Measurements from ENCODE around the gene C1orf210.

Gene C1orf210

GRCh38 chr1:43272161-43272560 is 13.2 kb downstream of the C1orf210 start:
- no peak for DNase-seq

DNA sequence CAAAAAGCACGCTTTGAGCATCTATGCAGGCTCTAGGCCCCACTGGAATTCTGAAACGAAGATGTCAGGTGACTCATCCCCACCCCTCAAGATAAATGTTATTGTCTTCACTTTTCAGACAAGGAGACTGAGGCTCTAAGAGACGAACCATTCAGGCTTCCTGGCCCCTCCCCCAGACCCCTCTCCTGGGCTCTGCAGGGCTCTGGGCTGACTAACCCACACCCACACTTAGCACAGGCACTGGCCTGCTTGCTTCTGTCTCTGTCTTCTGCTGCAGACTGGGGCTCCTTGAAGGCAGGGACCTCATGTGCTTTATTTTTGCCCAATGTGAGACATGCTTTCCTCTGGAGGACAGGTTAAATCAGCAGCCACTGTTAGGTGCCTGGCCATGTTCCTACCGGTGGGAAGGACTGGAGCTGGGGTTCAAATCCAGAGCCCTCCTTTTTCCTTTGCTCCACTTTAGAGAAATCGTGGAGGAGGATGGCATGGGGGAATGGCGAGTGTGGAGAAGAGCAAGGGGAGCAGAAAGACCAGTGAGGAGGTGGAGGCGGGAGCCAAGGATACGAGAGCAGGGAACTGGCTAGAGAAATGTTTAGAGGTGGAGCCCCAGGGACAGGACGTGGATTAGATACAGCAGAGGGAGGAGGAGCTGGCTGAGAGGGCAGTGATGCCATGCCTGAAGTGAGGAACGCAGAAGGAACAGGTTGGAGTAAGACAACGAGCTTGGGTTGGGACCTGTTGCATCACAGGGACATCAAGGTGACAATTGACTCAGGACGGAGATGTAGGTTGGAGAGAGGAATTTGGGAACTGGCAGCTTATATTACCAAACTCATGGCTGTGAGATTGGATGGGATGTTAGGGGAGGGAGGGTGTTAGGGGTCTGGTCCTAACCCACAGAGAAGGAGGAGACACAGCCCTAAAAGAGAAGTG is 13.9 kb downstream of the C1orf210 start:
- no peak for DNase-seq

GRCh38 chr1:43270421-43271095 is 14.8 kb downstream of the C1orf210 start:
- DNase-seq, result no peak

- no peak for DNase-seq
These were observed 15.6 kb downstream of the C1orf210 start, which contains the start of gene TMEM125 for GRCh38 chr1:43269627-43270375. TMEM125 (plus strand) TSS chr1:43269983; CDS start chr1:43272723, 2,740 bp downstream.

GRCh38 chr1:43267818-43268425 is 17.5 kb downstream of the C1orf210 start:
- no peak for DNase-seq

- DNase-seq, result no peak
These were observed 18.0 kb downstream of the C1orf210 start for GRCh38 chr1:43267291-43267805.

DNA sequence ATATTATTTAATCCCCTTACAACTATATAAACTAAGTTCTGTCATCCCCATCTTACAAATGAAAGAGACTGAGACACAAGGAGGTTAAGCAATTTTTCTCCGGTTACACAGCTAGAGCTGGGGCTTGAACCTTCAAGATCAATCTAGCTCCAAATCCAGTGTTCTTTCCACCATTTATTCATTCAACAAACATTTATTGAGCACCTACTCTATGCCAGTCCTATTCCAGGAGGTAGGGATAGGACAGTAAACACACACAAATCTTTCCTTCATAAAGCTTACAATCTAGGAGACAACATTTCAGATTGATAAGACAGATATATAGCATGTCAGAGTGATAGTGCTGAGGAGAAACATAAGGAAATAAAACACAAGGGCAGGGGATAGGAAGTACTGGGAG is 18.5 kb downstream of the C1orf210 start:
- DNase-seq, result no peak

- no peak for DNase-seq
These were observed 19.9 kb downstream of the C1orf210 start for GRCh38 chr1:43265431-43265830.

DNA sequence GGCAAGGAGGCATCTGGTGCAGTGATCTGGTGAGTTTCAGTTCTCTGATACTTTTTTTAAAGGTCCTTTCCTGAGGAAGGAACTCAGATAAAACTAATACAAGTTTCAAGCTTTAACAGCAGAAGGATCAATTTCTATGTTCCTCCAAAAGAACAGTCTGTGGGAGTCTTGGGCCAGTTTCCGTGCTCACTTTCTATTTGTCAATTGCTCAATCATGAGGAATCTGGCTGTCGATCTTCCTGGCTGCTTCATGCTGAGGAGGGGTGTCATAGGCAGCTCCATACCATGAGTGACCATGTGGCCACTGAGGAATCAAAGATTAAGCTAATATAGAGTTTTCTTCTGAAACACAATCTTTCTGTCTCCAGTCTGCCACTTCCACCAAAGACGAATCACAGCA is 27.0 kb downstream of the C1orf210 start:
- no peak for DNase-seq

DNA sequence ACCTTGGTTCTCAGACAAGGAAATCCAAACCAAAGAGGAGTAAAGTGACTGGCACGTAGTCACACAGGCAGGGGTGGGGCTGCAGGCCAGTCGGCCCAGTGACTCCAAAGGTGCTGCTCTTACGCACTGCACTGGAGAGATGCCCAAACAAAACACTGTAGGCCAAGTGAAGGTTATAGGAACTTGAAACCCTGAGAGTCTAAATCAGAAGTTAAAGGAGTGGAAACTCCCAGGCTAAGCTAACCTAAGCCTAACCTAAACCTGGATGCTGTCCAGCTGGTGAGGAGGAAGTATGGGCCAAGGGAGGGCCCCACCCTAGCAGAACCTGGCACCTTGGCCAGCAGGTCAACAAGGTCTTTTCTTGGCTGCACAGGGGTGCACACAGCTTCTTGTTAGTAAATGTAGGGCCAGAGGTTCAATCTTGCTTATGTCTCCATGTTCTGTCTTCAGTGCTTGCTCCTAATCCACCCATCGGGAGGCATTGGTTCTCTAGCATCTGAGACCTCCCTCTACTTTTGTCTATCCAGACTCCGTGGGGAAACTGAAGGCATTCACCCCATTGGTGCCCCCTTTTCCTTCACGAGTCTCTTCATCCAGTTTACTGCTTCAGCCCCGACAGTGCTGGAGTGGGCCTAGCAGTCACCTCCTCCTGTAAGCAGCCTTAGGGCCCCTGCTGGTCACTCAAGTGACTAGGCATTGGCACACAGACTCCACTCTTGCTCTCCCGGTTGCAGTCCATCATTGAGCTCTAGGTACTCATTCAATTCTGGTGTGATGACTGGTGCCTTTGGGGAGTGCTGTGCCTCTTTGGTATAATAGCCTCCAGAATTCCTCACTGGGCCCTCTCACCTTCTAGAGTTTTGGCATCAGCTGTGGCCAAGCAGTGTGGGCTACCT is 28.5 kb downstream of the C1orf210 start:
- DNase-seq, result no peak

DNA sequence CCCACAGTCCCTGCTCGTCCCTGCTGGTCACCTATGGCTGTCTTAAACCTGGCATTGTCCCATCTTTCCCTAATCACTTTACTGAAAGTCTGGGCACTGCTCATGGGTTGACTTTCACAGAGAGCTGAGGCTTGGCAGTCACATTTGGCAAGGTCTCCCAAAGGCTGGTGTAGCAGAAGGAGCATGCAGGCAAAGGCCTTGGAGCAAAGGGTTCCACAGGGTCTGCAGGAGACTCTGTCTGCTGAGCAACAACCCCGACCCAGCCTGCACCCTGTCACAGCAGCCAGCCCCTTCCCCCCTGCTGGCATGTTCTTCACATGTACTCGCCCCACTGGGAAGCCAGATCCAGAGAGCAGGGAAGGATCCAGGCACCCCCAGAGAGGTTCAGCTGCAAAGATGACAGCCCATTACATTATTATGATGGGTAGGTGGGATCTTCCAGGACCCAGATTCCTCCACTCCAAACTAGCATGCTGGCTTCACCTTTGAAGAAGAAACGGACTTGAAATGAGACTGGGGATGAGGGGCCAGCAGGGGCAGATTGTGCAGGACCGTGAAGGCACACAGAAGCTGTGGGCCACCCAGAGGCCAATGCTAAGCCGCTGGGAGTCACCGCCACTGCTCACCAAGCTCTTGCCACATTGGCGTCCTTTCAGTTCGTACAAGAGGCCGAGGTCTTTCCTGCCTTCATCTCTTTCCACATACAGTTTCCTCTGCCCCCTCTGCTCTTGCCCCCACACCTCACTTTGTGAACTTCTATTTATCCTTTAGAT is 29.8 kb downstream of the C1orf210 start:
- DNase-seq, result no peak

DNA sequence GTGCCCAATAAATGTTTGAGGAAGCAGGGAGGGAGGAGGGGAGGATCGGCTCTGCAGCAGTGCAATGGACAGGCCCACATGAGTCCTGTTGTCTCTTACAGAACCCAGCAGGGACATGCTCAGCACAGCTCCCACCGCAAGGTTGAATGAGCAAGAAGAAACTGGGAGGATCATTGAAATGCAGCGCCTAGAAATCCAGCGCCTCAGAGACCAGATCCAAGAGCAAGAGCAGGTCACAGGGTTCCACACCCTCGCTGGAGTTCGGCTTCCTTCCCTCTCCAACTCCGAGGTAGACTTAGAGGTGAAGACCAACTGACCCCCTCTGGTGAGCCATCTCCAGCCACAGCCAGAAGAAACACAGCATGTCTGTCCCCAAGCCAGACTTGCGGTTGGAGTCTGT is 31.5 kb downstream of the C1orf210 start:
- DNase-seq, result no peak

- DNase-seq, result no peak
These were observed 32.2 kb downstream of the C1orf210 start for GRCh38 chr1:43253173-43253572.

- DNase-seq, result no peak
These were observed 33.2 kb downstream of the C1orf210 start for GRCh38 chr1:43252225-43252624.

DNA sequence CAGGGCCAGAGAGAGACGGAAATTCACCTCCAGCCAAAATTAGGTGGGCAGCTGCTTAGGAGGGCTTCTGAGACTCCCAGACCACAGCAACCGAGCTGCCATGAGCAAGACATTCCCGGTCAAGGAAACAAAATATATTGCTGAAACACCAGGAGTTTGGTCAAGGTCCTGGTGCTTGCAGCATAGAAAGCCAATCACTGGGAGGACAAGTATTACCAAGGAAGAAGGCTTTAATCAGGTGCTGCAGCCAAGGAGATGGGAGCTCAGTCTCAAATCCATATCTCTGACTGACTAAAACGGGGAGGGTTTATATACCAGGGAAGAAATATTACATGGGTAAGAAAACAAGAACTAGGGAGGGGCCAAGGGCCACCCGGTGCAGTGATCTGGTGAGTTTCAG is 34.4 kb downstream of the C1orf210 start:
- DNase-seq, result no peak

GRCh38 chr1:43250351-43250761 is 35.0 kb downstream of the C1orf210 start:
- no peak for DNase-seq

- no peak for DNase-seq
These were observed 38.0 kb downstream of the C1orf210 start for GRCh38 chr1:43247256-43247921.

- DNase-seq, result no peak
These were observed 38.7 kb downstream of the C1orf210 start for GRCh38 chr1:43246466-43247213.

- no peak for DNase-seq
These were observed 42.1 kb downstream of the C1orf210 start for GRCh38 chr1:43243299-43243698.
